T-helper 2 cell treated with Interferon-gamma antibody and Interleukin-4, amounts not matched to agents 5 μg/mL and 100 μg/mL, for 36 hours (primary cell): ENCODE measurements around the gene FBXW8.

Experiments used
- DNase-seq: peaks from one replicate; pipeline ENCODE4 v3.0.0; 2021; ENCODE audit warnings: low spot score
- H3K27ac Mint-ChIP-seq: one replicate; pipeline ENCODE4 v1.8.0; 2021; ENCODE audit warnings: mild to moderate bottlenecking, mixed read lengths
- H3K27me3 Mint-ChIP-seq: one replicate; pipeline ENCODE4 v1.8.0; 2021; ENCODE audit warnings: low read depth, mixed read lengths
- H3K36me3 Mint-ChIP-seq: one replicate; pipeline ENCODE4 v1.8.0; 2021; ENCODE audit warnings: low read depth, mixed read lengths
- H3K4me1 Mint-ChIP-seq: one replicate; pipeline ENCODE4 v1.8.0; 2021; ENCODE audit warnings: low read depth, mixed read lengths
- H3K4me3 Mint-ChIP-seq: one replicate; pipeline ENCODE4 v1.8.0; 2022; ENCODE audit warnings: mild to moderate bottlenecking, moderate library complexity, mixed read lengths
- H3K9me3 Mint-ChIP-seq: one replicate; pipeline ENCODE4 v1.8.0; 2021; ENCODE audit warnings: mixed read lengths

The FBXW8 gene

GRCh38 chr12:117060246-117060928 lies 149.6 kb downstream of the FBXW8 start:
- H3K27me3 Mint-ChIP-seq = no peaks in the 10 kb centered on the region
- no peaks in the 10 kb centered on the region for H3K9me3 Mint-ChIP-seq
- H3K27ac Mint-ChIP-seq = no peak overlapping the region
- H3K36me3 Mint-ChIP-seq = peaks cover 7% of the 10 kb centered on the region
- peaks cover 36% of the 10 kb centered on the region for H3K4me1 Mint-ChIP-seq
- H3K4me3 Mint-ChIP-seq = no peak overlapping the region
- no peak for DNase-seq

DNA sequence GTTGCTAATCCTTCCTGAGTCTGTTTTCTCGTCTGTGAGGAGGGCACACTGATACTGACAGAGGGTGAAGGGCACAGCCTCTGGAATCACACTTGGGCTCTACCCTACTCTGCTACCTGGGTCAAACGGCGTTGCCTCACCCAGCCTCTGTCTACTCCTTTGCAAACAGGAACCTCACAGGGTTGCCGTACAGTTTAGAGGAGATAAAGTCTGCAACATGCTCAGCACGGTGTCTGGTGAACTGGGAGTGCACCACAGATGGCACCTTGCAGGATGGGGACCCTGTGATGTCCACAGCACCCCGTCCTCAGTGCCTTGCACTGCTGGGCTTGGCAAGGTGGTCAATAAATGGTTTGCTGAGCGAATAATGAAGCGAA lies 150.2 kb downstream of the FBXW8 start:
- no peak for DNase-seq
- no peaks in the 10 kb centered on the region for H3K9me3 Mint-ChIP-seq
- no peaks in the 10 kb centered on the region for H3K27me3 Mint-ChIP-seq
- no peak overlapping the region for H3K4me3 Mint-ChIP-seq
- H3K36me3 Mint-ChIP-seq = peaks cover 7% of the 10 kb centered on the region
- H3K27ac Mint-ChIP-seq = no peak overlapping the region
- H3K4me1 Mint-ChIP-seq = peaks cover 39% of the 10 kb centered on the region

- no peak overlapping the region for H3K4me3 Mint-ChIP-seq
- peaks cover 6% of the 10 kb centered on the region for H3K36me3 Mint-ChIP-seq
- no peaks in the 10 kb centered on the region for H3K27me3 Mint-ChIP-seq
- no peak for DNase-seq
- peaks cover 40% of the 10 kb centered on the region for H3K4me1 Mint-ChIP-seq
- H3K9me3 Mint-ChIP-seq = no peaks in the 10 kb centered on the region
- no peak overlapping the region for H3K27ac Mint-ChIP-seq
Measured at GRCh38 chr12:117061555-117062079, 150.9 kb downstream of the FBXW8 start.

DNA sequence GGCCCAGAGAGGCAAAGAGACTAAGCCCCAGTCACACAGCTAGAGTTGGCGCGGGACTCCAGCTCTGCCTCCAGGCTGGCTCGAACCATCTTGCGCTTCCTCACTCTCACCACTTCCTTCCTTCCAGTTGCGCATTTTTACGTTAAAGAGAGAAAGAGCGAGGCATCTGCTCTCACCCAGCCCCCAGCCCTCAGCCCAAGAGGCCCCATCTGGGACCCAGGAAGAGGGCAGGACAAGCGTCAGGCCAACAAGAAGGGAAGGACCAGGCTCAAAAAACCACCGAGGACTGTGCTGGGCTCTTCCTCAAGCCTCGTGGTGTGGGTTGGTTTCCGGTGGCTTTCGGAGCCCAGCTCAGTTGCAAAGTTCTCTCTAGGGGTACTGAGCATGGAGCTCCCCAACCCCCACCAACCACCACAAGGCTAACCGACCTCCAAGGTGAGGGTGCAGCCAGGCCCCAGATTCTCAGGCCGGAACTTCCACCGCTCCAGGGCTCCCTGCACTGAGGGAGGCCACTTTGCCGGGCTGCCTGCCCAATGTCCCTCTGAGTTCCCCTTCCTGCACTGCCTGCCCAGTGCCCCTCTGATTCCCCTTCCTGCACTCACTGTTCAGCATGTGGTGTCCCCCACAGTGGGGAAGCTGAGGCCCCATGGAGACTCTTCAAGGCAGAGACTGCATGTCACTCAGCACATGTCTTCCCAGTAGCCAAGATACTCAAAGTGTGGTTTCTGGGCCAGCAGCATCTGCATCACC lies 152.6 kb downstream of the FBXW8 start:
- Mint-ChIP-seq H3K4me1 (peaks cover 40% of the 10 kb centered on the region), H3K36me3 (peaks cover 2% of the 10 kb centered on the region), H3K27ac (peak overlapping the region; percentile 95), H3K4me3 (peak overlapping the region; percentile 66), H3K9me3 (no peaks in the 10 kb centered on the region), H3K27me3 (no peaks in the 10 kb centered on the region)
- peak; percentile 34 for DNase-seq

- H3K9me3 Mint-ChIP-seq = no peaks in the 10 kb centered on the region
- peak overlapping the region; percentile 66 for H3K4me3 Mint-ChIP-seq
- H3K27me3 Mint-ChIP-seq = no peaks in the 10 kb centered on the region
- H3K27ac Mint-ChIP-seq = peak overlapping the region; percentile 95
- DNase-seq = no peak
- peaks cover 4% of the 10 kb centered on the region for H3K36me3 Mint-ChIP-seq
- H3K4me1 Mint-ChIP-seq = peaks cover 40% of the 10 kb centered on the region
Measured at GRCh38 chr12:117064049-117064448, 153.3 kb downstream of the FBXW8 start.

GRCh38 chr12:117064596-117064995 lies 153.8 kb downstream of the FBXW8 start:
- no peak for DNase-seq
- H3K4me1 Mint-ChIP-seq = peaks cover 40% of the 10 kb centered on the region
- H3K27ac Mint-ChIP-seq = peak overlapping the region; percentile 95
- H3K4me3 Mint-ChIP-seq = no peak overlapping the region
- H3K9me3 Mint-ChIP-seq = no peaks in the 10 kb centered on the region
- H3K36me3 Mint-ChIP-seq = peaks cover 4% of the 10 kb centered on the region
- no peaks in the 10 kb centered on the region for H3K27me3 Mint-ChIP-seq

DNA sequence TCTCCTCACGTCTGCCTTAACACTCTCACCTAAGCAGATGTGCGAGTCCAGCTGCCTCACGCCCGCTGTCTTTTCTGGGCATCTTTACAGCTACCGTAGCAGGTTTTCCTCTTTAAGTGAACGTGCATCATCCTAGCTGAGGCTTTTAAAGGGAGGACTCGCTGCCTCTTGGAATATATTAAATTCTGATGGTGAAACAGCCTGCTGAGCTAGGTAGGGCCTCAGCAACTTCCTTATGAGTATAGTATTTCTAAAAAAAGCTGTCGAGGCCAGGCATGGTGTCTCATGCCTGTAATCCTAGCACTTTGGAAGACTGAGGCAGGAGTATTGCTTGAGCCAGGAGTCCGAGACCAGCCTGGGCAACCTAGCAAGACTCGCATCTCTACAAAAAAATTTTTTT lies 156.3 kb downstream of the FBXW8 start:
- Mint-ChIP-seq H3K27ac (no peak overlapping the region), H3K36me3 (peaks cover 10% of the 10 kb centered on the region), H3K4me3 (no peak overlapping the region), H3K27me3 (no peaks in the 10 kb centered on the region), H3K4me1 (peaks cover 40% of the 10 kb centered on the region), H3K9me3 (no peaks in the 10 kb centered on the region)
- DNase-seq = no peak

GRCh38 chr12:117067638-117068037 lies 156.9 kb downstream of the FBXW8 start:
- Mint-ChIP-seq H3K36me3 (peaks cover 13% of the 10 kb centered on the region), H3K27me3 (no peaks in the 10 kb centered on the region), H3K4me1 (peaks cover 36% of the 10 kb centered on the region), H3K9me3 (no peaks in the 10 kb centered on the region), H3K4me3 (no peak overlapping the region), H3K27ac (no peak overlapping the region)
- DNase-seq = no peak

DNA sequence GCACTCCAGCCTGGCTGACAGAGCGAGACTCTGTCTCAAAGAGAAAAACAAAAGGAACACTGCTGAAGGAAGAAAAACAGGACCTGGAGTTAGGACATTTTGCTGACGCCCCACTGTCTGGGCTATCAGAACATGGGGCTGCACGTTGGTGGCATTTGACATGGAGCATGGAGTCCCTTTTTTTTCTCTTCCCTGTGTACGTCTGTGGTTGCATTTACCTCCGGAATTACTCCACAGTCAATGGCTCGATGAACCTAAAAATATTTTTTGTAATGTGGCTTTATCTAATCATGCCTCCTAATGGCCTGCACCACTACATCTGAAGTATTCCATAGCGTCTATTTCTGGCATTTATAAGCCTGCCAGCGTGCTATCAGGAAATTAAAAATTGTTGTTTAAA lies 157.7 kb downstream of the FBXW8 start:
- DNase-seq = no peak
- peaks cover 13% of the 10 kb centered on the region for H3K36me3 Mint-ChIP-seq
- peaks cover 28% of the 10 kb centered on the region for H3K4me1 Mint-ChIP-seq
- H3K27me3 Mint-ChIP-seq = no peaks in the 10 kb centered on the region
- H3K9me3 Mint-ChIP-seq = no peaks in the 10 kb centered on the region
- no peak overlapping the region for H3K27ac Mint-ChIP-seq
- no peak overlapping the region for H3K4me3 Mint-ChIP-seq

DNA sequence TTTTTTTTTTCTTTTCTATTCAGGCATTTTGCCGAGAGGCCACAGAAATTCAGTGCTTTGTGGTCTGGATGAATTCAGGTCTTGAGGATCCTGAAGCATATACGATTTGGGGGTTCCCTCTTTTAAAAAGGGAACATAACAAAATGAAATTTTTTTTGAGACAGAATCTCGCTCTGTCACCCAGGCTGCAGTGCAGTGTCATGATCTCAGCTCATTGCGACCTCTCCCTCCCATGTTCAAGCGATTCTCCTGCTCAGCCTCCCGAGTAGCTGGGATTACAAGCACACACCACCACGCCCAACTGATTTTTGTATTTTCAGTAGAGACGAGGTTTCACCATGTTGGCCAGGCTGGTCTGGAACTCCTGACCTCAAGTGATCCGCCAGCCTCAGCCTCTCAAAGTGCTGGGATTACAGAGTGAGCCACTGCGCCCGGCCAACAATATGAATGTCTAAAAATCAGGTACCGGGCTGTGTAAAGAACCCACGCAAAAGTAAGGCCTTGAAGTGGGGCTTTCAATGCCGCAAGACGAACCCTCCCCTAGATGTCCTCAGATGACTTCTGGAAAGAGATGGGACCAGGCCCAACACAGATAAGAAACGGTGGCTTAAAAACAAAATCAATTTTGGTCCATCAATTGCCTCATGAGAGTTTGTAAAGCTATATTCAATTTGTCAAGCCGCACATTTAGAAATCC lies 158.5 kb downstream of the FBXW8 start:
- Mint-ChIP-seq H3K36me3 (peaks cover 13% of the 10 kb centered on the region), H3K4me3 (no peak overlapping the region), H3K9me3 (no peaks in the 10 kb centered on the region), H3K27ac (no peak overlapping the region), H3K27me3 (no peaks in the 10 kb centered on the region), H3K4me1 (peaks cover 21% of the 10 kb centered on the region)
- DNase-seq = no peak

GRCh38 chr12:117069926-117070900 lies 159.5 kb downstream of the FBXW8 start:
- Mint-ChIP-seq H3K27me3 (no peaks in the 10 kb centered on the region), H3K36me3 (peaks cover 12% of the 10 kb centered on the region), H3K27ac (no peak overlapping the region), H3K4me1 (peaks cover 11% of the 10 kb centered on the region), H3K9me3 (no peaks in the 10 kb centered on the region), H3K4me3 (no peak overlapping the region)
- no peak for DNase-seq

GRCh38 chr12:117071009-117071408 lies 160.3 kb downstream of the FBXW8 start:
- Mint-ChIP-seq H3K4me1 (peaks cover 6% of the 10 kb centered on the region), H3K4me3 (no peak overlapping the region), H3K27ac (no peak overlapping the region), H3K36me3 (peaks cover 11% of the 10 kb centered on the region), H3K27me3 (no peaks in the 10 kb centered on the region), H3K9me3 (no peaks in the 10 kb centered on the region)
- DNase-seq = no peak

GRCh38 chr12:117072106-117072505 lies 161.4 kb downstream of the FBXW8 start:
- Mint-ChIP-seq H3K4me3 (no peak overlapping the region), H3K9me3 (no peaks in the 10 kb centered on the region), H3K4me1 (peaks cover 11% of the 10 kb centered on the region), H3K27me3 (no peaks in the 10 kb centered on the region), H3K36me3 (peaks cover 14% of the 10 kb centered on the region), H3K27ac (no peak overlapping the region)
- no peak for DNase-seq
